K562 (cell line): ENCODE measurements around the gene H2AZ2. TPM values are rescaled to one million over a fixed set of nuclear protein-coding genes. Genes with fewer than 3 reads are reported as not detected.
A peak's percentile ranks its signal among the peaks of the same experiment; 100 is the strongest.

Experiments
- BCOR ChIP-seq: fragments of 450-650 bp; IDR thresholded peaks from 2 replicates; pipeline ENCODE4 v1.6.1; 2016
- CBFB ChIP-seq: sonication (generic); formaldehyde crosslinking; IDR thresholded peaks from 2 replicates; pipeline ENCODE4 v1.4.0; 2020; ENCODE audit warnings: mild to moderate bottlenecking, missing genetic modification reagents
- E2F6 ChIP-seq, 2 experiments: IDR thresholded peaks; 2 replicates each; pipeline ENCODE4 v1.6.1; 2011; ENCODE audit warnings: borderline replicate concordance in 1 of 2, control low read depth in 1 of 2, low read depth in 1 of 2, low read length in 1 of 2, mild to moderate bottlenecking in 1 of 2, mixed read lengths in 1 of 2, moderate library complexity in 1 of 2; ENCODE audit not compliant: insufficient read depth in 1 of 2, insufficient read length in 1 of 2, poor library complexity in 1 of 2, severe bottlenecking in 1 of 2; ENCODE audit errors: extremely low read depth in 1 of 2
- E4F1 ChIP-seq: fragments of 250-450 bp; sonication (Bioruptor Pico); IDR thresholded peaks from 2 replicates; pipeline ENCODE4 v1.5.0; 2021; ENCODE audit warnings: mild to moderate bottlenecking, borderline replicate concordance
- ETV6 ChIP-seq, 3 experiments: fragments of 150-350 bp in 1 of 3; sonication (generic) in 1 of 3; formaldehyde crosslinking in 1 of 3; IDR thresholded peaks; 2 replicates each; pipeline versions ENCODE4 v1.6.1 to v1.8.0; 2014 to 2022; ENCODE audit warnings: borderline replicate concordance in 2 of 3, low read depth in 2 of 3, antibody characterized with exemption in 1 of 3, low read length in 1 of 3, mild to moderate bottlenecking in 1 of 3, missing genetic modification reagents in 1 of 3
- FOXA3 ChIP-seq, 2 experiments: fragments of 450-650 bp in 1 of 2; sonication (generic) in 1 of 2; formaldehyde crosslinking; IDR thresholded peaks in 1 of 2; conservative IDR thresholded peaks in 1 of 2; 2 replicates each; pipeline versions ENCODE4 v1.4.0 to v1.8.0; 2020 to 2022; ENCODE audit warnings: mild to moderate bottlenecking in 2 of 2, missing genetic modification reagents in 1 of 2
- GMEB1 ChIP-seq: fragments of 250-450 bp; sonication (Bioruptor Pico); IDR thresholded peaks from 2 replicates; pipeline ENCODE4 v1.4.0; 2020; ENCODE audit warnings: mild to moderate bottlenecking
- HNRNPK ChIP-seq: fragments of 200-400 bp; formaldehyde crosslinking; IDR thresholded peaks from one replicate; pipeline ENCODE4 v1.6.1; 2018; ENCODE audit warnings: mild to moderate bottlenecking, low read depth, low read length; ENCODE audit not compliant: poor library complexity, severe bottlenecking
- HNRNPUL1 ChIP-seq: fragments of 200-400 bp; formaldehyde crosslinking; IDR thresholded peaks from 2 replicates; pipeline ENCODE4 v1.6.1; 2017; ENCODE audit warnings: low read length
- PTRF ChIP-seq: fragments of 450-650 bp; IDR thresholded peaks from 2 replicates; pipeline ENCODE4 v1.6.1; 2016; ENCODE audit warnings: mild to moderate bottlenecking, missing genetic modification characterization, missing compliant biosample characterization
- SIN3A ChIP-seq, 2 experiments: fragments of 150-350 bp in 1 of 2; IDR thresholded peaks; 2 replicates each; pipeline ENCODE4 v1.6.1; 2011 to 2016; ENCODE audit warnings: borderline replicate concordance in 2 of 2, low read depth in 2 of 2, low read length in 2 of 2, mild to moderate bottlenecking in 2 of 2, moderate library complexity in 2 of 2; ENCODE audit not compliant: control insufficient read depth in 1 of 2
- SMAD2 ChIP-seq: fragments of 150-350 bp; IDR thresholded peaks from 2 replicates; pipeline ENCODE4 v1.6.1; 2014; ENCODE audit warnings: low read depth, mild to moderate bottlenecking, low read length
- ZBED1 ChIP-seq: IDR thresholded peaks from 2 replicates; pipeline ENCODE4 v1.6.1; 2014
- ZBTB1 ChIP-seq: sonication (generic); formaldehyde crosslinking; IDR thresholded peaks from 2 replicates; pipeline ENCODE4 v1.8.1; 2023; ENCODE audit warnings: missing genetic modification reagents, low read depth, mild to moderate bottlenecking, borderline replicate concordance
- ZHX1 ChIP-seq: fragments of 150-350 bp; conservative IDR thresholded peaks from 2 replicates; pipeline ENCODE4 v1.6.1; 2014; ENCODE audit warnings: low read length
- ZNF224 ChIP-seq: sonication (generic); formaldehyde crosslinking; IDR thresholded peaks from 2 replicates; pipeline ENCODE4 v1.8.0; 2022; ENCODE audit warnings: mild to moderate bottlenecking, missing genetic modification reagents
- ZNF316 ChIP-seq: fragments of 450-650 bp; IDR thresholded peaks from 2 replicates; pipeline ENCODE4 v1.6.1; 2016
- ZNF778 ChIP-seq: fragments of 450-650 bp; formaldehyde crosslinking; IDR thresholded peaks from 2 replicates; pipeline ENCODE4 v1.4.0; 2020; ENCODE audit warnings: mild to moderate bottlenecking, moderate library complexity
- polyA plus RNA-seq, 8 experiments: library from polyadenylated mRNA; depleted of rRNA in 4 of 8; stranded (reverse) in 5 of 8; unstranded in 3 of 8; fragments of >200 nt; fragmentation: Nextera tagmentation in 2 of 8; fragmentation: Illumina TruSeq in 1 of 8; extraction: Ambion mirVana in 2 of 8; extraction: Trizol in 1 of 8; gene quantifications; 2 replicates each; pipeline versions ENCODE4 v1.2.1 to v1.2.3, GENCODE V29; 2011 to 2014; ENCODE audit warnings: inconsistent platforms in 1 of 8, missing spikeins in 1 of 8
- total RNA-seq, 7 experiments: library from RNA; depleted of rRNA in 6 of 7; stranded (reverse); fragments of >200 nt in 6 of 7; fragmentation: Illumina TruSeq in 2 of 7; extraction: Trizol in 2 of 7; gene quantifications; 2 replicates each; pipeline versions ENCODE4 v1.2.1 to v1.2.3, GENCODE V29; 2011 to 2021; ENCODE audit warnings: low replicate concordance in 1 of 7

H2AZ2 gene
- total and polyA plus RNA-seq, 9 of the 15 experiments (the other 6 are each of a cell fraction or from before 2014, with no cell fraction given), result 105 to 382 (median 286) TPM

- TF ChIP-seq E2F6 (IDR thresholded peaks at IDR 0.05; ENCODE audit: borderline replicate concordance in 1 of 2, extremely low read depth in 1 of 2, insufficient read depth in 1 of 2, insufficient read length in 1 of 2, low read depth in 1 of 2, low read length in 1 of 2, poor library complexity in 1 of 2, severe bottlenecking in 1 of 2) (peak in 1 of 2 experiments; percentile 57), E4F1 (CRISPR knock-in tag) (no peak), FOXA3 (CRISPR knock-in tag; conservative IDR thresholded peaks at IDR 0.05 in 1 of 2, IDR thresholded peaks at IDR 0.05 in 1 of 2) (0 out of 4 replicates have a peak, but pooled peaks of 1 of the 2 experiments have one; percentile 5), PTRF (tag) (no peak), ZBTB1 (CRISPR knock-in tag) (peak; percentile 87; the same call in 1 of the 2 replicates), ZNF778 (no peak), GMEB1 (CRISPR knock-in tag) (no peak), BCOR (no peak), ZNF224 (CRISPR knock-in tag) (0 out of 2 replicates have a peak, but pooled peaks have one; percentile 26), SIN3A (IDR thresholded peaks at IDR 0.05; ENCODE audit: borderline replicate concordance in 2 of 2, control insufficient read depth in 1 of 2, low read depth in 2 of 2, low read length in 2 of 2) (peak in 1 of 2 experiments; percentile 38; a peak in 1 of 4 replicates), CBFB (CRISPR knock-in tag) (no peak), ZHX1 (no peak), HNRNPUL1 (no peak), SMAD2 (no peak), ZNF316 (no peak), ETV6 (IDR thresholded peaks at IDR 0.05; ENCODE audit: borderline replicate concordance in 1 of 2, low read depth in 2 of 2, low read length in 1 of 2) (no peak), ETV6 (CRISPR knock-in tag; IDR thresholded peaks at IDR 0.05; ENCODE audit: borderline replicate concordance) (0 out of 2 replicates have a peak, but pooled peaks have one; percentile 16), ZBED1 (no peak), HNRNPK (no peak)
Measured at GRCh38 chr7:44884621-44885393, 36.9 kb upstream of the H2AZ2 start (continued).
